Erythroblast (primary cell): ENCODE measurements around the gene RIMBP2.

ENCODE experiments used
- GATA1 ChIP-seq: IDR thresholded peaks from 2 replicates; pipeline ENCODE4 v1.6.1; 2011; ENCODE audit warnings: low read depth, mild to moderate bottlenecking, control low read depth, low read length, moderate library complexity
- POLR2A ChIP-seq: IDR thresholded peaks from 2 replicates; pipeline ENCODE4 v1.6.1; 2011; ENCODE audit warnings: mild to moderate bottlenecking, low read length

- no peak for TF ChIP-seq POLR2A
- TF ChIP-seq GATA1: no peak
Observed at GRCh38 chr12:130440411-130441080, 275.6 kb downstream of the RIMBP2 start.
